Tibial nerve (tissue), 4 donors: ENCODE data around the gene LRSAM1.

ENCODE experiments used
- CTCF ChIP-seq, 5 experiments: fragments of 200-600 bp in 3 of 5; fragments of 450-650 bp in 2 of 5; sonication (generic) in 3 of 5; IDR thresholded peaks; one replicate each; pipeline ENCODE4 v1.5.1; 2016 to 2019; ENCODE audit warnings: antibody characterized with exemption in 5 of 5, mild to moderate bottlenecking in 3 of 5, moderate library complexity in 2 of 5
- EP300 ChIP-seq, 2 donors: sonication (generic); formaldehyde crosslinking; IDR thresholded peaks; one replicate each; pipeline ENCODE4 v1.6.1; 2017; ENCODE audit warnings: antibody characterized with exemption in 2 of 2, mild to moderate bottlenecking in 1 of 2
- POLR2A ChIP-seq, 2 donors: fragments of 450-650 bp; IDR thresholded peaks; one replicate each; pipeline ENCODE4 v1.6.1; 2017; ENCODE audit warnings: antibody characterized with exemption in 2 of 2, mild to moderate bottlenecking in 2 of 2, moderate library complexity in 2 of 2

- TF ChIP-seq CTCF (IDR thresholded peaks at IDR 0.05) (no peak), EP300 (IDR thresholded peaks at IDR 0.05) (no peak), POLR2A (IDR thresholded peaks at IDR 0.05) (no peak)
Measured at GRCh38 chr9:127500399-127500798, 49.1 kb downstream of the LRSAM1 start.
